ENCODE data around the gene NUDT1. TPM values are rescaled to one million over a fixed set of nuclear protein-coding genes. Genes with fewer than 3 reads are reported as not detected.
"Not testable (repeated sequence)": the region's sequence is repeated elsewhere in the genome, so short reads cannot be mapped to it uniquely, and the experiment has no call there.

Gene NUDT1
- total RNA-seq, 1 donor from 2014 or later, result 5.5 TPM

DNA sequence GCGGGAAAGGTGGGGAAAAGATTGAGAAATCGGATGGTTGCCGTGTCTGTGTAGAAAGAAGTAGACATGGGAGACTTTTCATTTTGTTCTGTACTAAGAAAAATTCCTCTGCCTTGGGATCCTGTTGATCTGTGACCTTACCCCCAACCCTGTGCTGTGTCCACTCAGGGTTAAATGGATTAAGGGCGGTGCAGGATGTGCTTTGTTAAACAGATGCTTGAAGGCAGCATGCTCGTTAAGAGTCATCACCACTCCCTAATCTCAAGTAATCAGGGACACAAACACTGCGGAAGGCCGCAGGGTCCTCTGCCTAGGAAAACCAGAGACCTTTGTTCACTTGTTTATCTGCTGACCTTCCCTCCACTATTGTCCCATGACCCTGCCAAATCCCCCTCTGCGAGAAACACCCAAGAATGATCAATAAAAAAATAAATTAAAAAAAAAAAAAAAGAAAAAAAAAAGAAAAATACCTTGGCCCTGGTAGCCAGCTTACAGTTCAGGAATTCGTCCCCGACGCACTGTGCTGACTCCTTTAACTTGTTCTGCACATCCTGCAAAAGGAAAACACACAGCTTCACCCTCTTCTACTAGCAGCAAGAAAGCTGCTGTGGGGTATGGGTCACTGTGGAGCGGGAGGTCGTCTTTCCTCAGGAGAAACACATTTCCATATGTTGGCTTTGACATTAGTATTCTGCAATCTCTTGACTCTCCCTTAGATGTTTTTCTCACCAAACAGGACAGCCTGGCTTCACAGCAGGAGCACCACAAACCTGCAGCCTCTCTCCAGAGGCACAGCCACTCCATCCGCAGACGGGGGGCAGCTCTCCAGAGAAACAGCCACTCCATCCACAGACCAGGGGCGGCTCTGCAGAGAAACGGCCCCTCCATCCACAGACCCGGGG is 27.3 kb downstream of the NUDT1 start:
- DNase-seq (ENCODE audit: low read depth), result not testable (repeated sequence)

DNA sequence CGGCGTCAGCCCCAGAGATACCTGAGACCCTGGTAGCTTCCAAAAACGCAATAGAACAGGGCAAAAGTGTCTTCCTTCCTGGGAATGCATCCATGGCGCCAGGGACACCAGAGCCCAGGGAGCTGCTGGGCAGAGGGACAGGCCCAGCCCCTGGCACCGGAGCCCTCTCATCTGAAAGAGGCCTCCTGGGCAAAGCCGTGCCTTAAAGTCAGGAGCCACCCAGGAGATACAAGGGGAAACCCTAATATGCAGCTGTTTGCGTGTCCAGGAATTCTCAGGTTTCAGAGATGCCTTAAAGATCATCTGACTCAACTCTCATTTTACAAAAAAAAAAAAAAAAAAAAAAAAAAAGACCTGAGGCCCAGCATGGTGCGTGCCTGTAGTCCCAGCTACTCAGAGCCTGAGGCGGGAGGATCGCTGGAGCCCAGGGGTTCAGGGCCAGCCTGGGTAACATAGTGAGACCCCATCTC is 28.0 kb downstream of the NUDT1 start:
- no peak for DNase-seq (ENCODE audit: low read depth)

DNA sequence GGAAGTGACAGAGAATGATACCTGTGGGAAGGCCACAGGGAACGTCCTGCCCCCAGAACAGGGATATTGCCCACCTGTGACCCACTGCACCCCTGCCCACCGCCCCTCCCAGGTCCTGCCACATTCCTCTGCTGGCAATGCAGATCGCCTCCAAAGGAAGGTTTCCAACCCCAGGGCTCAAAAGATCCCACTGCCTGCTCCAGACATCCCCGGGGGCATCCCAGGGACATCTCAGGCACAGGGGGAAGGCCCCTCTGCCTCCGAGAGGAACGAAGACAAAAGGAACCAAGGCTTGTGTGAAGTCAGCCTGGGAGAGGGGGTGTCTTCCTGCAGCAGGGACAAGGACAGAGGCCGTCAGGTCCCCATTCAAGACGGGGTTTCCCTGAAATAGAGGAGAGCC is 28.5 kb downstream of the NUDT1 start:
- DNase-seq (ENCODE audit: low read depth), result no peak

DNA sequence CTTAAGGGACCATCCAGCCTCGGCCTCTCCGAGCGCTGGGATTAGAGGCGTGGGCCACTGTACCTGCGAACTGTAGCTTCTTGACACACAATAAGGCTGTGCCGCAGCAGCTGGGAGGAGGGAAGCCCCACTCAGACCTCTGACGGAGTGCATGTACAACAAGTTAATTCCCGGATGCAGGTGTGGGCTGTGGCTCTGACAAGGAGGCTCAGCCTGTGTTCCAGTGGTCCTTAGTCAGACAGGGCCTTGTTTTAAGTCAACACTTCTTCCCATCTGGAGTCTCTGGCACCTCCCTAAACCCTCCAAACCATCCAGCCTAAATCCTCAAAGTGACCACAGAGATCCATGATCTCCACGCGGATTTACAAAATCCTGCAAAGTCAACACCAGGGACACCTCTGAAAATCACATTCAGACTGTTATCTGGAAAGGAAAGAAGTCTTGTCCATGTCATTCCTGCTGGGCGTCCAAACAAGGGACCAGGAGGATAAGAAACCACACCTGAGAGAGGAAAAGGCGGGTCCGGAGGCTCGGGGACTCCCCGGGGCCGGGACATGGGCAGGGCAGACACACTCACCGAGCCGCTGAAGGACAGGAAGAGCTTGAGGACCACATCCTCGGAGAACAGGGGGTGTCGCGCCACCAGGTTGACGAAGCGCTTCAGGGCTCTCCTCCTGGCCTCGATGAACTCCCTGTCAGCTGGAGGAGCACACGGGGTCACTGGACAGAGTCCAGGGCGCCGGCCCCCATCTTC is 29.4 kb downstream of the NUDT1 start:
- DNase-seq (ENCODE audit: low read depth), result no peak

DNA sequence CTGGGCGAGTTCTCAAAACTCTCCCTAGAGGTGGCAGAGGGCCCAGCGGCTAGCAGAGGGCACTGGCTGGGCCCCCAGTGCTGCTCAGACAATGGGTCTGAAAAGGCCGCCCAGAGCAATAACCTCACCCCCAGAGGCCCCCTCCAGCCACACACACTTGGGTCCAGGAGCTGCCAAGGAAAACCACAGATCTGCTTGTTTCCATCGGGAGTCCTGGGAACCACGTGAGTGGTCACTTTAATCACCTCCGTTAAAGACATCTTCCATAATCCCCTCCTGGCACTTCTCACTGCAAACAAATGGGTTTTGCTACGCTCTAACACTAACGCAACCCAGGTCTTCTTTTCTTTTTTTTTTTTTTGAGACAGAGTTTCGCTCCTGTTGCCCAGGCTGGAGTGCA is 30.0 kb downstream of the NUDT1 start:
- DNase-seq (ENCODE audit: low read depth), result no peak

DNA sequence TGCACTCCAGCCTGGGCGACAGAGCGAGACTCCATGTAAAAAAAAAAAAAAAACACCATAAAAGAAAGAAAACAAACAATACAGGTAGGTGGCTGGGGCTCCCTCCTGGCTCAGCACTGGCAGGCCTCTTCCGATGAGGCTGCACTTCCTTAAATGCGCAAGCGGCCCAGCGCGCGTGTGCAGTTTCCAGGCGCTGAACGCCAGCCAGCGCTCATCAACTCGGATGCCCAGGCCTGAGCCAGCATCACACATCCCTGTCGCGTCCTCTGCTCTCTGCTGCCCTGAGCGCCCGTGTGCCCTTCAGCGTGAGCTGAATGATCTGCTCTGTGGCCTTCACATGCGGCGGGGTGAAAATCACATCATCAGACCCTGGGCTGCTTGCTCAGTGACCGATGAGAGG is 31.8 kb downstream of the NUDT1 start:
- DNase-seq (ENCODE audit: low read depth), result no peak

DNA sequence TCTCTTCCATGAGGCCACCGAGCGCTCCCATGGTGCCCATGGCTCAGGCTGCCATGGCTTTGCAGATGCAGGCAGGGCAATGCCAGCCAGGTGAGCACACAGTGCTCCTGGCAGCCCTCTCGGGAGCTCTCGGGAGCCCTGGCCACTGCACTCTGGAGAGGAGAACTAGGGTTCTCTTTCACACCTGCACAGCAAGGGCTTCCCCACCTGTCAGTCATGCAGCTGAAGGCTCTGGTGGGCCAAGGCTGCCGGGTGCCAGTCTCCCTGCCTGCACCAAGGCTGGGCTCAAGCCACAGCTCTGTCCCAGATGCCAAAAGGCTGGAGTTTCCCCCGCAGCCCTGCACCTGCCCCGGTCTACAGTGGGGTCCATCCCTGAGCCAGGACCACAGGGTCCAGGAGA is 32.6 kb downstream of the NUDT1 start:
- DNase-seq (ENCODE audit: low read depth), result no peak

DNA sequence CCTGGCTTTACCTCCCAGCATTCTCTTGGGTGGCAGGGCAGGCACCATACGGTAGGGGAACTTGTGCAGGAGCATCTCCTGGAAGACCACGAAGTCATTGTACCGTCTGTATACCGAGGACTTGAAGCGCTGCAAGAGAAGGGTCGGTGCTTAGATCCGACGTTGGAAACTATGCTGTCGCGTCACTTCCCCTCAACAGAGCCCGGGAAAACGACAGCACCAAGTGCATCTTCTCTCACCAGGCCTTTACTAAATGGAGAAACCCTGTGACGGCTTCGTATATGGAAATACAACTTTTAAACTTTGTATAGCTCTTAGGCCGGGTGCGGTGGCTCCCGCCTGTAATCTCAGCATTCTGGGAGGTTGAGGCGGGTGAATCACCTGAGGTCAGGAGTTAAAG is 33.1 kb downstream of the NUDT1 start:
- DNase-seq (ENCODE audit: low read depth), result no peak

DNA sequence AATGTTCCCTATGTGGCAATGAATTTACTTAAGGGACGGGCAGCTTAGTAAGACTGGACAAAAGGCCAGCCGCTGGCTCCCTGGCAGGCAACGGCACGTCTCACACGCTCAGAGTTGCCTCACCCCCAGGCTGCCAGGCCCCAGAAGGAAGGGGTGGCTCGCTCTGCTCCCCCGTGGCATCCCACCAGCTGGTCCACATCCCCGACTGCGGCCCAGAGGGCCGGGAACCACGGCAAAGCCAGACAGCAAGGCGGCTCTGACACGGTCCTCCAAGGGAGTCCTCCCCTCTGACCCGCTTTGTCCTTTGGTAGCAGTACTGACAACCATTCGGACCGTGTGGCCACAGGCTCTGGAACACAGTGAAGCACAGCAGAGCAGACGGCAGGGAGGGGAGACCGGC is 34.1 kb downstream of the NUDT1 start:
- DNase-seq (ENCODE audit: low read depth), result no peak

DNA sequence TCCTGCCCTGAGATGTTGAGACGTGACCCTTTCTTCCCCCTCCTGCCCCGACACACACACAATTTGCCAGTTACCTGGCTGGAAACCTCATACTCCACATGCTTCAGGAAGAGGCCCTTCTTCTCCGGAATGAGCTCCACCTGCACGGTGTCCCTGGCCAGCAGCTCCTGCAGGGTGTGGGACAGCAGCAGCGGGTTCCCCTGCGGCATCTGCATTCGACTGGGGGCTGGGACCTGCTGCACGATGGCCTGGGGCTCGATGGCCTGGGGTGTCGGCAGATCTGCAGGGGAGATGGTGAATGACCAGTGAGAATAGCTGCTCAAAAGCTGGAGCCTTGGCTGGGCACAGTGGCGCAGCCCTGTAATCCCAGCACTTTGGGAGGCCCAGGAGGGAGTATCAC is 36.0 kb downstream of the NUDT1 start:
- DNase-seq (ENCODE audit: low read depth), result no peak

DNA sequence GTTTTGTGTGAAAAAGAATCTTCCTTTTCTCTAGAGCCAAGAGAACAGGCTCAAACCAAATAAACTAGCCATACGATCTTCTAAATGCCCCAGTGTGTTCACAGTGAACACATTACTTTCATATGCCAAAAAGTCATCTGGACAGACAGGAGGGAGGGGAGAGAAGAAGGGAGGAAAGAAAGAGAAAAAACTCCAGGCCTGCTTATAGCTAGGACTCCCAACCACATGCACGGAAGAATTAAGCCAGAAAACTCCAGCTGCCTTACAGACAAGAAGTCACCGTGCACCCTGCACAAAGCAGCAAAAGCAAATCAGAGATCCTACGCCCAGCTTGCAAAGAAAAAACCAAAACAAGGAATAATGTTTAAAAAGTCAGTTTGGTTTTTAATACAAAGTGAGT is 37.9 kb downstream of the NUDT1 start:
- DNase-seq (ENCODE audit: low read depth), result no peak

DNA sequence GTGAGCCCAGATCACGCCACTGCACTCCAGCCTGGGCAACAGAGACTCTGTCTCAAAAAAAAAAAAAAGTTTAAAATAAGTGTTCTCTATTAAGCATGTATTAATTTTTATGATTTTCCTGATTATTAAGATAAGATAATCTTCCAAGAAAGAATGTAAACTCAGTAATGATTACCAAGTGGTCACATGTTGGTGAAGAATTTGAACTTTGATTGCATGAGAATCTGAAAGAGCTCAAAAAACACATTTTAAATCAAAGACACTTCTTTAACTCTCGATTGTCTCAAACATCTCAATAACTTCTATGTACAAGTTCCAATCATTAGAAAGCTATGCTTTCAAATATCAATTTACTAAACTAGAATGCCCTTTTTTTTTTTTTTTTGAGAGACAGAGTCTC is 38.4 kb downstream of the NUDT1 start:
- no peak for DNase-seq (ENCODE audit: low read depth)

DNA sequence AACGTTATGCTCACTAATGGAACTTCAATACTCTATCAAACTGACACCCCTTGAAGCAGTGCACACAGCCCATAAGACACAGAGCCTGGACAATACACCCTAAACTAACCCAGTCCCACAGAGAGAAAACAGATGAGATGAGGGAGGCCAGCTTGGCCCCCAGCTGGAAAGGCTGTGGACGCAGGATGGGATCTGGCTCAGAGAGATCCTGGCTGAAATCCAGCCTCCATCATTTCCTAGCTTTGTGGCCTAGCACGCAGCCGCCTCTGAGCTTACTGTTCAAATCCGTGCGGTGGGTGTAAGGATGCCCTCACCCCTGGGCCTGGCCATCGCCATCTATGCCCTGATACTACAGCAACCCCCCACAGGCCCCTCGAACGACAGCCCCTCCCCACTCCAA is 39.5 kb downstream of the NUDT1 start:
- no peak for DNase-seq (ENCODE audit: low read depth)

DNA sequence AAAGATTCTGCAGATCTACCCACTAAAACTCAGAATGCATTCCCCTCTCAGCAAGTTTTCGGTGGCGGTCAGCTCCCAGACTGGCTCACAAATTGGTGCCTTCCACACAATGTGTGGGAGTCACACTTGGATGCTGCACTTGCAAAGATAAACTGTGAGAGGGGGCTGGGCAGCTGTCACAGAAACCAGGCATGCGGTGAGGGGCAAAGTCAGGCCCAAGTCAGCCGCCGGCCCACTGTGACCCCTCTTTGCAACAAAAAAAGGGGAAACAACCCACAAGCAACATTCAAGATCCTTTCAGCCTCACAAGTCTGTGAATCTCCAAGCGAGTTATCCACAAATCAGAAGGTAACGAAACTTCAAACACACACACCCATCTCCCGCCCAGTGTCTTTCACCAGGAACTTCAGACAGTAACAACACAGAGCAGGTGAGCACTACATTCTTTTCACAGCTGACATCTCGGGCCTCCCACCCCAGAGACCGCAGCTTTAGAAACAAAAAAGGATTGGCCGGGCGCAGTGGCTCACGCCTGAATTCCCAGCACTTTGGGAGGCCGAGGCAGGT is 40.2 kb downstream of the NUDT1 start:
- no peak for DNase-seq (ENCODE audit: low read depth)

DNA sequence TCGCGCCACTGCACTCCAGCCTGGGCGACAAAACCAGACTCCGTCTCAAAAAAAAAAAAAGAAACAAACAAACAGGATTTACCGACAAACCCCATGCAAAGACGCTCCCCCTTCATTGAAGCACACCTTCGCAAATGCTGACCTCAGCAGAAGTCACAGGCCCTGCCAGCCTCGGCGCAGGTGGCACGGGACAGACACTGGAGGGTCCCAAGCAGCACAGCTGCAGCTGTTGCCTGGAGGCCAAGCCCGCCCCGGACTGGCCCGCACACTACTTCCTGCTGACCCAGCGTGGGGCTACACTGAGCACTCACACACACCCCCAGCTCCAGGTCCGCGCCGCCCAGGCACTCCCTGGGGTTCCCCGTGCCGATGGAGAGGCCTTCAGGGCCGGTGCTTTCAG is 41.0 kb downstream of the NUDT1 start:
- DNase-seq (ENCODE audit: low read depth), result no peak

DNA sequence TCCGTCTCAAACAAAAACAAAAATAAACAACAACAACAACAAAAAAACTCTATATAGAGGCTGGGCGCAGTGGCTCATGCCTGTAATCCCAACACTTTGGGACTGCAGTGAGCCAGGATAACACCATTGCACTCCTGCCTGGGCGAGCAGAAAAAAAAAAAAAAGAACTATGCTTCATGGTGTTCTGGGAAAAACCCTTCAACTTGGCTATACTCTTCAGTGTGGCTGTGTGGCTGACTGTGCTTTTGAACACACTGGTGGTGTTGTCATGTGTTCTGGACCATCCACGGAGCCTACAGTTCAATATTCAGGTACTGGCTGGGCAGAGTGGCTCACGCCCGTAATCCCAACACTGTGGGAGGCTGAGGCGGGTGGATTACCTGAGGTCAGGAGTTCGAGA is 45.7 kb downstream of the NUDT1 start:
- no peak for DNase-seq (ENCODE audit: low read depth)

DNA sequence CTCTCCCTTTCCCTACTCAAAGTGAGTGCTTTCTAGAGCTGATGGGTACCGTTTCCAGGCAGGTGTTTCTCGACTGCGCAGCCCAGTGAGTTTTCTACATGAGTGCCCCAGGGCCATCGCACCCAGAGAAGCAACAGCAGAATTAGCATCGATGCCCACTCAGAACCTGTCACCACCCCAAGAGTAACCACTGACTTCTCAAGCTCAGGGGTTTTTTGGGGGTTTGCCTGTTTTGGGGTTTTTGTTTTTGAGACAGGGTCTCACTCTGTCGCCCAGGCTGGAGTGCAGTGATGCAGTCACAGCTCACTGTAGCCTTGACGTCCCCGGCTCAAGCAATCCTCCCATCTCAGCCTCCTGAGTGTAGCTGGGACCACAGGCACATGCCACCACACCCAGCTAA is 46.5 kb downstream of the NUDT1 start:
- DNase-seq (ENCODE audit: low read depth), result no peak

DNA sequence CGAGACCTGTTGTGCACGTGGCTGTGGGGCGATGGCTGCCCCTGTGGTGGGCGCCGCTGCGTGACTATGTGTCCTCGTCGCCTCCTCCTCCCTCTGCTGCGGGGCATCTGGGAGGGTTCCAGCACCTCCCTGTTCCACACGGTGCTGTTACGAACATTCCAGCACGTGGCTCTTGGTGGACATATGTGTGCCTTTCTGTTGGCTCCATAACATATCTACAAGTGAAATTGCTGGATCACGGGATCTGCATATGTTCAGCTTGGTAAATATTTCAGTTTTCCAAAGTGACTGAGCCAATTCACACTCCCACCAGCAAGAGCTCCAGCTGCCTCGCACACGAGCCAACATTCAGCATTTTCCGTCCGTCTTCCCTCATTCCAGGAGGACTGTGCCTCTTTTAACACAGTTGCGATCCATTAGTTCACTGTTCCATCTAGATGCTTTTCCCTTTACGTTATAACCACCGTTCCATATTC is 47.1 kb downstream of the NUDT1 start:
- DNase-seq (ENCODE audit: low read depth), result no peak

DNA sequence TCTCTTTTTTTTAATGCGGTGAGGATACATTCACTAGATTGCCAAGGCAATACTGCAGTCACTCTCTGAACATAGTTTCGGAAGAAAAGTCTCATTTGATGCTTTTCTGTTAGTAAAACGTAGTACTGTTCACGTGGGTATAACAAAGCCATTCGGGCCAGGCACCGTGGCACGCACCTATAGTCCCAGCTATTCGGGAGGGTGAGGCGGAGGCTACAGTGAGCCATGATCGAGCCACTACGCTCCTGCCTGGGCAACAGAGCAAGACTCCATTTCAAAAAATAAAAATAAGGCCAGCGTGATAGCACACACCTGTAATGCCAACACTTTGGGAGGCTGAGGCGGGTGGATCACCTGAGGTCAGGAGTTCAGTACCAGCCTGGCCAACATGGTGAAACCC is 47.6 kb downstream of the NUDT1 start:
- DNase-seq (ENCODE audit: low read depth), result no peak

DNA sequence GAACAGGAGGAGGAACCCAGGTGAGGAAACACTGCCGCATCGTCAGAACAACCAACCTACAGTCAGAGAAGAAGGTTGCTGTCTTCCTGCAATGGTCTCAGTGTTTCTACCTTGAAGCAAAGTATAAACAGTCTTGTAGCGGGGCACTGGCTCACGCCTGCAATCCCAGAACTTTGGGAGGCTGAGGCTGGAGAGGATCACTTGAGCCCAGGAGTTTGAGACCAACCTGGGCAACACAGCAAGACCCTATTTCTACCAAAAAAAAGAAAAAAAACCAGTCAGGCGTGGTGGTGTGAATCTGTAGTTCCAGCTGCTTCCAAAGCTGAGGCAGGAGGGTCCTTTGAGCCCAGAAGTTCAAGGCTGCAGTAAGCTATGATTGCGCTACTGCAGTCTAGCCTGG is 48.9 kb downstream of the NUDT1 start:
- DNase-seq (ENCODE audit: low read depth), result no peak

DNA sequence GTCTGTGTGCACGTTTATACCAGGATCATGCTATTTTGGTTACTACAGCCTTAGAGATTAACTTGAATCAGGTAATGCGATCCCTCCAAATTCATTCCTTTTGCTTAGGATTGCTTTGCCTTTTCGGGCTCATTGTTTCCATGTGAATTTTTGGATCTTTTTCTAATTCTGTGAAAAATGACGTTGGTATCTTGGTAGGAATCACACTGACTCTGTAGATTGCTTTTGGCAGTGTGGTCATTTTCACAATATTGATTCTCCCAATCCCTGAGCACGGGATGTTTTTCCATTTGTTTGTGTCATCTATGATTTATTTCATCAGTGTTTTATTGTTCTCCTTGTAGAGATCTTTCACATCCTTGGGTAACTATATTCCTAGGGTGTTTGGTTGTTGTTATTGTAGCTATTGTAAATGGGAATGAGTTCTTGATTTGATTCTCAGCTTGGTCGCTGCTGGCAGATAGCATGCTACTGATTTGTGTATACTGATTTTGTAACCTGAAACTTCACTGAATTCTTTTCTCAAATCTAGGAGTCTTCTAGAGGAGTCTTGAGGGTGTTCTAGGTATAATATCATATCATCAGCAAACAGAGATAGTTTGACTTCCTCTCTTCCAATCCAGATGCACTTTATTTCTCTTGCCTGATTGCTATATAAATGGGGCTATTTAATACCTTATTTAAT is 54.1 kb downstream of the NUDT1 start:
- DNase-seq (ENCODE audit: low read depth), result no peak

DNA sequence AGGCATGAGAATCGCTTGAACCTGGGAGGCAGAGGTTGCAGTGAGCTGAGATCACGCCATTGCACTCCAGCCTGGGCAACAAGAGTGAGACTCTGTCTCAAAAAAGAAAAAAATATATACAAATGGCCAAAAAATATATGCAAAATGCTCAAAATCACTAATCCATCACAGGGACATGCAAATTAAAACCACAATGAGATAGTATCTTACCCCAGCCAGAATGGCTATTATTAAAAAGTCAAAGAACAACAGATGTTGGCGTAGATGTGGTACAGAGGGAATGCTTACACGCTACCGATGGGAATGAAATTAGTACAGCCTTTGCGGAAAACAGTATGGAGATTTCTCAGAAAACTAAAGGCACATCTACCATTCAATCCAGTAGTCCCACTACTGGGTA is 54.8 kb downstream of the NUDT1 start:
- DNase-seq (ENCODE audit: low read depth), result no peak

Data from renal cortical epithelial cell (primary cell).